Hypothalamus (tissue), 51 donors: ENCODE data around the gene FOCAD.

Source experiments
- DNase-seq, 51 donors: peaks; one replicate each; lab custom pipeline; 2025; lab: John Stamatoyannopoulos, UW

Gene FOCAD

DNA sequence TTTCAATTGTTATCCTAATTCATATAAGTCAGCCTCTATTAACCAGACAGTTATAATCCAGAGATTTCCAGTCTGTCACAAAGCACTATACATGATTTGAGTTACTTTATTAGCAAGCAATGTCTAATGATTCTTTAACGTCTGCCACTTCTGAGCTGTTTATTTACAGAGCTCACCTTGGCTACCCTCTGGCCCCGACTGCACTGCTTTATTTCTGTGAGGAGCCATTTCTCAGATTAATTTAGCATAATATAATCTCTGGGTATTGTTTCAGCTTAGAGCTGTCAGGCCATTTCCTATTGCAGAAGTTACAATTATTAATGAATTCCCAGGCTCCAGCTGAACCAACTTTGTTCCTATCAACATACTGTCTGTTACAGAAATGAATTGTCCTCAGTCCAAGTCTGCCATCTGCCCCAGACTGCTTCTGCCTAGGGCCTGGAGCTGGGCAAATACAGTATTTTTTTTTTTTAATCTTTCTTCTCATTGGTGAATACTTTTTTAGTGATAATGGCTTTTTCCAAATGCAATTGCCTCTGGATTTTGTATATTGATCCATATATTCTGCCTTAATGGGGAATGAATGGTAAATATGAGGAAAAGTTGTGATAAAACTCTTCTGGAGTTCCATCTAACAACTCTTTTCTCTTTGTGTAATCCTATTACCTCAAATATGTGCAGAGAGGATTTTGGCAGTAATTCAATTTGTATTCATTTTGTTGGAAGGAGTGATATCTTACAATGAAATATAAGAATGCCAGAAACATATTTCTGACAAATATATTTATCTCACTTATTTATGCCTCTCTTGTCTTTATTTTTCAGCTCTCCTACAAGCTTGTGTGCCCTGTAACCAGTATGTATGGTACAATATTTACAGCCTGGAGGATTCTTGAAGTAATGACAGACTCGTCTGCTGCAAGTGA is 104.7 kb downstream of the FOCAD start:
- DNase-seq, result no peak

DNA sequence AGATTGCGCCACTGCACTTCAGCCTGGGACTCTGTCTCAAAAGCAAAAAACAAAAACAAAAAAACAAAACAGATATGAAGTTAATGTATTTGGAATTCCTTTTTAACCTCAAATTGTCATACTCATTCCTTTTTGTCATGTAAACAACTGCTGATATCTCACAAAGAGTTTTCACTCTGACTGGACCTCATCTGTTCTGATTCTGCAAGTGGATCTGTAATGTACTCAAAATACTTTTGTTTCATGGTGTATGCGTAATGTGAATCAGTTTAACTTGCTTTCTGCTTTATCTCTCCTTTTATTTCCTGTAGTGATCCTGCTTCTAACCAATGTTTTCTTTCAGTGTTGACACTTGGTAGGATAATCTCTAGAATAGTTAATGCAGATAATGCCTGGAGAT is 106.7 kb downstream of the FOCAD start:
- no peak for DNase-seq

DNA sequence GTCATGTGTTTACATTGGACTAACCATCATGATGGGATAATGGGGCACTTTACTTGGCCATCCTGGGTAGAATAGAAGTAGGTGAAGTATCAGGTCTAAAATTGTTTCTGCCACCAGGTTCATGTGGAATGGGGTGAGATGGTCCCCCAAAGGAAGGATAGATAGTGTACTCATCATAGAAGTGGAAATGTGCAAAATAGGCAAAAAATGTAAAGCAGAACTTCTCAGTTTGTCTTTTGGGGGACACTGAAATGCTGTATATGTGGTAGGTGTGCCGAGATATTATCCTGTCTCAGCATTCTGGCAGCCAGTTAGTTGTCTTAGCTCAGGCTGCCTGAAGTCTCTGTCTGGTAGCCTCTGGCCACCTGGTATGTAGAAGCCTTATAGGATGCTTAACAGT is 107.6 kb downstream of the FOCAD start:
- DNase-seq, result no peak

DNA sequence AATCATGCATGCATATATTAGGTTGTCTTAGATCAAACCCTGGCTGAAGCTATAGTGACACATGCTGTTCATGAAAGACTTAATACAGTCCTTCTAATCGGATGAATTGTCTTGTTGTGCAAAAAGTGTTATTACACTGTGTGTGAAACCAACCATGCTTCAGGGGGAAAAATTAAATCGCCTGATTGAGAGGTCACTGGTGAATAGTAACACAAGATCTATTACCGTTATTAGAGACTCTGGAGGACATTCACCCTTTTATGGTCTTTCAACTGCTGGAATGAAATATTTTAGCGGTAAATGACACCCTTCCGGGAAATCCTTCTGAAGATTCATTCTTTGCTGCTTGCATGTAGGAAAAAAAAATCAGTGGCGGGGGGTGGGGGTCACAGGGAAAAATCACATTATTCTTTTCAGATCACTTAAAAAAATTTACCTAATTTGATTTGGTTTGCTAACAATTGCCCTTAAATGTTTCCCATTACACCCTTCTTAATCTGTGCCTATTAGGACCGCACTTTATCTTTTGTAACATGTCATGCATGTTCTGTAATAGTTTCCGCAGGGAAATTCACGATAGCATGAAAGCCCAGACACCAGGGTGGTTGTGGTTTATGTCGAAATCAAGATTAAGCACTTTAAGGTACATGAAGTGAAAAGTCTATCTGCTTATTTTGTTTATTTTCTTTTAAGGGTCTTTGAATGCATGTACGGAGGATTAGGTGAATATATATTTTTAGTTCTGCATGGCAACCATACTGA is 120.6 kb downstream of the FOCAD start:
- no peak for DNase-seq

DNA sequence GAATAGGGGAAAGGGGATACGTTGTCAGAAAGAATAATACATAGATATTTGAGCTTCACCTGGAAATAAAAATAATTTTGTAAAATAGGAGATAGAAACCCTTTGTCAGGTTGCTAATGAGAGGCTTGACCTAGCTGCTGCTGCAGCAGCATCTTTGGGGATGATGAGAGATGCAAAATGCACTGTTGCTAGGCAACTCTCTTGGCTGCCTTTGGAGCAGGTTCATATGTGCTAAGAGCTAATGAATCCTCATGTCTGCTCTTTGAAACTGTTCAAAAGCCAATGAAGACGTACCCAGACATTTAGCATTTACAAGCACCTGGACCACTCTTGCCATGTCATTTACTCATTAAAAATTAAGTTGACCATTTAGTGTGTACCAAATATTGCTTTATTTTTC is 121.7 kb downstream of the FOCAD start:
- DNase-seq, result peak in 12 of 51 donors; percentile 1 to 44 (median 10)

DNA sequence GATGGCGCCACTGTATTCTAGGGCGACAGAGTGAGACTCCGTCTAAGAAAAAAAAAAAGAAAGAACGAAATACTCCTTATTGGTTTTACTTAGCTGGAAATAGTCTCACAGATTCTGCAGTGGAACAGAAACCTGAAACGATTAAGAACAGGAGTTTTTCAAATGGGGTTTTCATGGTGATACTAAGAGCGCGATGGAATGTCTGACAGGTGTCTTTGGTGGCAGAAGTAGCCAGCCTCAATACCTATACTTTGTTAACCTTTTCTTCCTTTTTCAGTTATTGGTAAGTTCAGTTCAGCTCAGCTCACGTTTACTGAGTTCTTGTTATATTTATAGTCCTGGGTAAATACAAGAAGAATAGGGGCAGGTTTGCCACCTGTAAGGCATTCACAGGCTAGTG is 123.9 kb downstream of the FOCAD start:
- no peak for DNase-seq

DNA sequence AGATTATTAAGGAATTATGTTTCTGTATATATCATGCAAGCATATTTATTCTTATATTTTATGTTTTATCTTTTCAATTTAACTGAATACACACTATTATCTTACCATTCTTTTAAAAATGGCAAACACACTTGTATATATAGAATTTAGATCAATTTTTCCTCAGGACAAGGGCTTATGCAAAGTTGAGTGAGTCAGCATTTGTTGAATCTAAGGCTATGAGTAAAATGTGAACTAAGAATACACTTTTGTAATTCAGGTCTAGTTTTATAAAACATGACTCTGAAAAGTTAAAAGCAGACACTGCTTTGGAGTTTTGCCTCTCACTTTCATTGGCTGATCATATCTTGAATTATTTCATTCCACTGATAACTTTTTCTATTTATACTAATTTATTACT is 127.8 kb downstream of the FOCAD start:
- DNase-seq, result no peak

DNA sequence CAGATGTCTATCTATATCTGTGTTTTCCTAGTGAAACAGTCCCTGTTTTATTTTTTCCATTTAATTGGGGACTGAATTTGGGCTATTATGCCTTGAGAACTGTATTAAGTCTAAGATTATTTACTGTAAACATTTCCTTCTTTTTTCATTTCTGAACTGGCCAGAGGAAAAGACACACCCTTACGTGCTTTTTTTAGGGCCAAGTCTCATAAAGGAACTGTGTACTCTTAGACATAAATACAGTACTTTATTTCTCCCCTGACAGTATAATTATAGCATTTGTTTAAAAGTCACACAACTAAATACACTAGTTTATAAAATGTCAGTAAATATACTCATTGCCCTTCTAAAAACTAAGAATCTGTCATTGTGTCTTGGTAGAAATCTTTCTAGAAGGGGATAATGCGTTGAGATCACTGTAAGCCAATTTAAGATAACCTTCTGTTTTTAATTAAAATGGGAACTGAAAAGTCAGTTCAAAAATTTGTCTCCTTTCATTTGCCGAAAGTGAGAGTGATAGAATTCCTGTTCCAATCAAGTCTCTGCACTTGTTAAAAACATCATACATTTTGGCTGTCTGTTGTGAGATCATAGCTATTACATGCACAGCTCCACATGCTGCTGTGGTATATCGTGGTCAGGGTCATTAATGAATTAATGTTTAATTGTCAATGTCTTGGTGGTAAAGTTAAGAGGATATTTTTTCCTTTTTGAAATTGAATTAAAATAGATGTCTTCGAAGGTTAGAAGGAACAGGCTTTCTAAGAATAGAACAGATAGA is 132.1 kb downstream of the FOCAD start:
- DNase-seq, result no peak

DNA sequence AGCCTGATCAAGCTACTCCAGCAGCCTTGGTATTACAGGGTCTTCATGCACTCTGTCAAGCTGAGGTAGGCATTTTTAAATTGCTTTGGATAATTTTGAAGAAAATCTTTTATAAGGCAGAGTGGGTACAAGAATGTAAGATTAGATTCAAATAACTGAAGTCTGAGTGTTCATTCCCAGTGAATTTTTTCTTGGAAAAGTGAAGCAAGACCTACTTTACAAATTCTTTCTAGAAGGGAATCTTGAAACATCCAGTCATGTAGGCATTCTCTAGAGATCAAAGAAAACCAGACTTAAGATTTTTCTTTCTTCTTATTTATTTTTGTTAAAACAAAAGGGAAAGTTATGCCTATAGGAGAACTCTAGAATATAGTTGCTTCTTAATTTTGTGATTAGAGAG is 139.0 kb downstream of the FOCAD start:
- no peak for DNase-seq

DNA sequence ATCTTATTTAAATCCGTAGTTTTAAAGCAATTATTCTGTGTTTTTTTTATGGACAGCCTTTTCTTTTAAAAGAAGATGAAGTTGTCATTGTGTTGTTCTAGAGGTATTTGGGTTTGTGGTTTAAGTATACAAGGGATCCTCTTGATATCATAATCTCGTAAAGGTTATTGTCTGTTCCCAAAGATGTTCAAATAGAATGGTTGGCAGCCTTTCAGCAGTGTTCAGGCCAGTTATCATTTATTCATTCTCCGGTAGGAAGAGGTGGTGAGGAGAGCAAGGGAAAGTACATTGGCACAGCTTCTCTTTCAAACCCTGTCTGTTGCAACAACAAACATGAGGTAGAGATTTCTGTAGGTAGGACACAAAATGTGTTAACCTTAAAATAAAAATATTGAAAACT is 147.0 kb downstream of the FOCAD start:
- DNase-seq, result no peak

DNA sequence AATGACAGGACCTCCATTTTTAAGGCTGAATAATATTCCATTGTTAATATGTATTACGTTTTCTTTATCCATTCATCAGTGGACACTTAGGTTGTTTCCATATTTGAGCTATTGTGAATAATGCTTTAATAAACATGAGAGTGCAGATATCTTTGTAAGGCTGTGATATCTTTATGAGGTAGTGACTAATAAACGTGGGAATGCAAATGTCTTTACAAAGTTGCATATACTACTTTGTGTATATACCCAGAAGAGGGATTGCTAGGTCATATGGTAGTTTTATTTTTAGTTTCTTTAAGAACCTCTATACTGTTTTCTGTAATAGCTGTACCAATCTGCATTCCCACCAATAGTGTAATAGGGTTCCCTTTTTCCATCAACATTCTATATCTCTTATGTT is 148.7 kb downstream of the FOCAD start:
- DNase-seq, result no peak

DNA sequence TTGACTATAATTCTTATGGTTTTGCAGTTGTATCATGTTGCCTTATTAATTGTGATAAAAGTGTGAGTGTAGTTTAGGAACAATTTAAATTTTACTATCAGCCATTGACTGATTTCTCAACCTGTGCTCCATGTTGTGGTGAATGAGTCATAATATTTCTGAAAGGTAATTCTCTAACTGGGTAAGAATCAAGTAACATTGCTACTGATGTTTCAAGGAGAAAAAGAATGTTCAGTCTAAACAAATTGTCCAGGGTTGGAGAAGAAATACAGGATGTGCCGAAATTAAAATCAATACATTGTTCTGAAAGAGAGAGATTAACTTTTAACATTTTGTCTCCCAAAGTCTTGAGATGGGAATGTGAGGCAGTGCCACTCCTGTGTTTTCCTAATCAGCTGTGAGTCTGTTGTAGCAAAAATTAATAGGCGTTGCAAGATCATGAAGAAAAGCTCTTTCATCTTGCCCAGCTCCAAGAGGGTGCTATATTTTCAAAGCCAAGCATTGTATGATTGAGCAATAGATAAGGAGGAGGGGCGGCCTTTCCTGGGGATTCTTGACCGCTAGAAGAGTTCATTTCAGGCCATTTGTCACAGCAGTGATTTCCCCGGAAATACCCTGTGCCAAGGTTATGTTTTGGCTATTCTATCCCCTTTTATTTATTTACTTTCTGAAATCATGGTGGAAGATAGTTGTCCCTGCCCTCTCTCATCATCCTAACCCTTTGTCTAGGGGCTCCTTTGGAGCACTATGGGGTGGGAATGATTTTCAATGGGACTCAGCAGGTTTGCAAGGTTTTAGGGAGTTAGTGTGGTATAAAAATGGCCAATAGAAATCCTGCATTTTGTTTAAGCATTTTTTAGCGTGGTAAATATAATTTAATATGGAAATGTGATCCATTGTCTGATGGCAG is 151.6 kb downstream of the FOCAD start:
- DNase-seq, result no peak

DNA sequence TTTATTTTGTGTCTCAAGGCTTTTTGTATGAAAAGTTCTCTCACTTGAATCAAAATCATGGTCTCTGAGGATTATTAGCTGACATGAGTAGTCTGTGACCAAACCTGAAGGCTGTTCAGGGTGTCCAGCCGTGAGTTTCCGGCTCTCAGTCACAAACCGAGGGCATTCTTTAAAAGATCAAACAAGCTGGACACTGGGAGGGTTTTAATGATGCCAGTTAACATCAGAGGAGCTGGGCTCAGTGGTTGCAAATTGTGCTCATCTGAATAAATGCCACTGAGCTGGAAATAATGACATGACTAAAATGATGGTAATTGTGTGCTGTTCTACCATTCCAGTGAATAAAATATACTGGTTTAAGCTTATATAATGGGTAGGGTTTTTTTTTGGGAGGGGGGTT is 153.1 kb downstream of the FOCAD start:
- DNase-seq, result no peak

DNA sequence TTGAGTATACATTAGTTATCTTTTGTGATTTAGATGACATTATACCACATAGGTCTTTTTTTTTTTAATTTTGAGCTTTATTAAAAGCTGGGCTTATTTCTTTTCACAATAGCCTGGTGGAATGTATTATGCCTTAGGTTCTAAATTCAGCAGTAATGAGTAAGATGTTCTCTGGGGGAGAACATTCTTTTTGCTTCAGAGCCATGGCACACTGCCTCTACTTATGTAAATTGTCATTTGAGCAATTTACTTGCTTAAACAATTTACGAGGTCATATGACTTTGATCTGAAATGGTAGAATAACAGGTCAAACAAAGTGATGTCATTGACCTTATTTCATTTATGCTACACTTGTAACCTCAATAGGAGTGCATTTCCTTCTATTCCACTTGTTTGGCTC is 154.2 kb downstream of the FOCAD start:
- DNase-seq, result no peak

DNA sequence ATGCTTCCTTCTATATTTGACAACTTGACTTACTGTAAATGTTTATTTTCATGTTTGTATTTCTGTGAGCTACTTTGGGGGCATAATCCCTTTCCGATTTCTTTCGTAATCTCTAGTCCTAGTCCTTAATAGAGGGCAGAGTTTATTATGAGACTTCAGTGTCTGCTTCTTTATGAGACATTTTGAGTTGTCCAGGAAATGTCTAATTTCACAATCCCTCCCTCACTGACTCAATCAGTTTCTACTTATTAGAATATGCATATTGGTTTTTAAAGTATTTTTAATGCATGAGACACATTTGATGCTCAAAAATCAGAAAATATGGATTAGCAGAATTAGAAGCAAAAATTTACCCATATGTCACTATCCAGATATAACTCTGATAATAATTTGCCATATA is 160.9 kb downstream of the FOCAD start:
- DNase-seq, result no peak

DNA sequence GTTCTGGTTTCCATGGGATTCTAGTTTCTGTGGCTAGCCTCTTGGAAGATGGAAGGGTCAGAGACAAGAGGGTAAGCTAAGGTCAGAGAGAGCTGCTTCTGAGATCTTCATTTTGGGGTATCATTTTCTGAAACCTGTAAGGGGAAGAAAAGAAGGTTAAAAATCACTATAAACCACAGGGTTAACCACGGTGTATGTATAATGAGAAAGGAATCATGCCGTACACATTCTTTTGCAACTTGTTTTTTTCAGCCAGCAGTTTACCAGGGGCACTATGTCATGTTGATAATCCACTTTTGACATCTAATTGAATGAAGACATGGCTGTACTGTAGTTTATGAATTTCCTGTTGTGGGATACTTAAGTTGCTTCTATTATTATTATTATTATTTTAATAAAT is 164.4 kb downstream of the FOCAD start:
- DNase-seq, result no peak

DNA sequence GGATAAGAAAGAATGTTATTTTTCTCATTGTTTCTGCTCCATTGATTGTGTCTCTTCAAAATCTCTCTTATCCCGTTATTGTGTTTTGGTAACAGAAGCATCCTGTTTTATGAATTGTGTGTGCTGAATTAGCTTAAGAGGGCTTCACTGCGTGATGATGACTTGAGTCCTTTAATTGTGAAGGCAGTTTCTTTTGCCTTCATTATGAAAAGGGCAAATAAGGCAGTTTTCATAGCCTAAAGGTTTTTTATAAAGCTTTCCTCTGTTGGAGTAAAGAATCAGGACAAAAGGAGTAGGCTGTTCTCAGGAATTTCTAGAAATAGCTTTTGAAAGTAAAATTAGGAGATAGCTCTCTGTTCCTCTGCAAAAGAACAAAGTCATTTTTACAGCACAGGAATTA is 169.8 kb downstream of the FOCAD start:
- DNase-seq, result no peak

DNA sequence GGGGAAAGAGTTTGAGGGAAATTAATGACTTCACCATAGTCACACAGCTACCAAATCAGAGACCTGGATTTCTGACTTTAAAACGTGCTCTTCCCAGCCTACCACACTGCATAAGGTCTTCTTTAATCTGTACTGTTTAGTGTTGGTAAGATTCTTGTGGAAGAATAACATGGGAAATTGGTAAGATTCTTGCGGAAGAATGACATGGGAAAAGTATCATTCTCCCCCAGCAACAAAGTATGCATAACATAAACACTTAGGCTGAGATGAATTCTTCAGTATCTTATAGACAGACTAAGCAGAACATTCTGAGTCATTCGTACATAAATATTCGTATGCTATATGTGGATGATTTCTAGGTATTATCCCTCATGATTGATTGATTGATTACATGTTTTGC is 170.4 kb downstream of the FOCAD start:
- DNase-seq, result no peak

DNA sequence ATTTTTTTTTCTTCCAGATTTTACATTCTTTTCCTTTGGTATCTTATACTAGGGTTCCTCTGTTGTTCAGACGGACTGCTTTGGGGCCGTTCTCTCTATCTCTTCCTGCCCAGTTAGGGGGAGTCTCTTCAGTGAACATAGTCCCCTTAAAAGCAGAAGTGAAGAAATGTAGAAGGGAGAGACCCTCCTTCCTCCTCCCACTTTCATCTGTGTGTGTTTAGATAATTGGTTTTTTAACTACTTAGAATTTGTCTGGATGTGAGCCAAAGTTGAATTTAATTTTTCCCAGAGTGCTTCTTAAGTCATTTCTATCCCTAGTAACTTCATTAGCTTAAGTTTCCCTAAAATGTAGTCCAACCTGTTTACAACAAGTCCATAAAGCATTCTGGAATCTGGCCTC is 179.9 kb downstream of the FOCAD start:
- no peak for DNase-seq

DNA sequence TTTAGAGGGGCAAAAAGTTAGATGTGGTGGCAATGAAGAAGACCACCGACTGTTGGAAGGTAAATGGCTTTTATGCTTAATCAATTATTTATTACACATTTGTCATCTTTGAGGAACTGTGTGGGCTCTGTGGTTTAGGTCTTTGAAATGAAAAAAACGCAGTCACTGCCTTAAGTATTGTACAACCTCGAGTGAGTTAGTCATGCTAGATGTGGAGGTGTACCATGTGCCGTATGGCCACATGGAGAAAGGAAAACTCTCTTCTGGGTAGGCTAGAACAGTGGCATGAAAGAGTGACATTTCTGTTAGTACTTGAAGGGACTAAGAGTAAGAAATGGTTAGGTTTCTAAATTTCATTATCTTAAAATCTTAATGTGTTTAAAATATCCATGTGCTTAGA is 181.3 kb downstream of the FOCAD start:
- no peak for DNase-seq
